Stimulated activated CD4-positive, alpha-beta T cell treated with anti-CD3 and anti-CD28 coated beads, Interleukin-2, amount 100 ng/mL, for 4 hours (primary cell): ENCODE results near the gene XYLT1.

Source experiments
- DNase-seq: peaks from one replicate; pipeline ENCODE4 v3.0.0-alpha.2; 2020; ENCODE audit warnings: low read depth

Gene XYLT1

DNA sequence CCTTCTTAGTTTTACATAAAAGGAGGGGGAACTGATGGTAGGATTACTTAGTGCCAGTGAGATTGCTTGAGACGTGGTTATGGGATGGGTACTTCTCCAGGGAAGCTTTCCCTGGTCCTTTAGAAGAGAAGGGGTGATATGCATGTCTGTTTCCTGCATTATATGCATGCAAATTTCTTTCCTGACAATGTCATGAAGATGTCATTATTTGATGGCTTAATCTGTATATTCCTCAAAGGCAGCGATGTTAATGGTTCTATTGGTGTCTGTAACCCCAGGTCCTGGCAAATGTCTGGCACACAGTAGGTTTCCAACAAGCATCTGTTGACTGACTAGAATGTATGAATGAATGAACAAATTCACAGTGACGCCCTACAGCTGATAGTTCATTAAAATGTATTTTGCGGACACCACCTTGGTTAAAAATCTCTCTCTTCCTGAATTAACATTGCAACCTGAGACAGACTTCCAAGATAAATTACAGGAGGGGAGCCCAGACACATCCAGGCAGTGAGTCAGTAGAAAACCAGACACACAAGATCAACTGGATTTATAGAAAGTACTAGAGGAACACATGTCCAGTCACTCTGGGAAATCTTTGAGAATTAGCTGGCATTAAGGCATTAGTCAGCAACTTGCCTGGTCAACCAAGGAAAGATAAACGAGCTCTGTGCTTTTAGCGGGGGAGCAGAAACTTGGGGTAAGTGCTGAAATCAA, 293.4 kb downstream of the XYLT1 start:
- no peak for DNase-seq

DNA sequence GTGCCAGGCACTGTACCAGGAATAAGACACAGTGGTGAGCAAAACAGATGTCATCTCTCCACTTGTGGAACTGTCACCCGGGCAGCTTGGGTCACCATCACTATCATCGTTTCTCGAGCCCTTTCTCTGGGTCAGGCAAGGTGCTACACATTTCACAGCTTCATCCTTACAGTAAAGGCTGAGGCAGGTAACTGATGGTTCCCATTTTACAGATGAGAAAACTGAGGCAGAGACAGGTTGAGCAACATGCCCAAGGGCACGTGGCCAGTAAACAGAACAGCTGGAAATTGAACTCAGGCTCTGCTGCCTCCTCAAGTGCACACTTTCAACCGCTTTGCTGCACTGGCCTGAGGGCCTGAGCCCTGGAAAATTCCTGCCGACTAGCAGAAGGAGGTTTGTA, 294.6 kb downstream of the XYLT1 start:
- no peak for DNase-seq

DNA sequence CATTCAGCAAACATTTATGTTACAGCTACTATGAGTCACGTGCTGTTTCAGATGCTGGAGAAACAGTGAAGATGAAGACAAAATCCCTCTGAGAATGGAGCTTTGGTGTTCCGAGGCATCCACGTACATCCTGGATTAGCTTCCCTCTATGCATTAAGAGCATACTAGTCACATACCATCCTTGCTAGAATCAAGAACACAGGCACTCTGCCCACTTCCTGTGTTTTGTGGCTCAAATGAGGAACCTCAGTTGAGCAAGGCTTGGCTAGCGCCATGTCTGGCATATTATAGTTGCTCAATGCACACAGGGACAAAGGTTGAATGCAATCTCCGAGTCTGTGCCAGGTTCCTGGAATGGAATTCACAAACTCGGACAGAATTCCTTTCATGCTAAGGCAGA, 297.5 kb downstream of the XYLT1 start:
- no peak for DNase-seq

DNA sequence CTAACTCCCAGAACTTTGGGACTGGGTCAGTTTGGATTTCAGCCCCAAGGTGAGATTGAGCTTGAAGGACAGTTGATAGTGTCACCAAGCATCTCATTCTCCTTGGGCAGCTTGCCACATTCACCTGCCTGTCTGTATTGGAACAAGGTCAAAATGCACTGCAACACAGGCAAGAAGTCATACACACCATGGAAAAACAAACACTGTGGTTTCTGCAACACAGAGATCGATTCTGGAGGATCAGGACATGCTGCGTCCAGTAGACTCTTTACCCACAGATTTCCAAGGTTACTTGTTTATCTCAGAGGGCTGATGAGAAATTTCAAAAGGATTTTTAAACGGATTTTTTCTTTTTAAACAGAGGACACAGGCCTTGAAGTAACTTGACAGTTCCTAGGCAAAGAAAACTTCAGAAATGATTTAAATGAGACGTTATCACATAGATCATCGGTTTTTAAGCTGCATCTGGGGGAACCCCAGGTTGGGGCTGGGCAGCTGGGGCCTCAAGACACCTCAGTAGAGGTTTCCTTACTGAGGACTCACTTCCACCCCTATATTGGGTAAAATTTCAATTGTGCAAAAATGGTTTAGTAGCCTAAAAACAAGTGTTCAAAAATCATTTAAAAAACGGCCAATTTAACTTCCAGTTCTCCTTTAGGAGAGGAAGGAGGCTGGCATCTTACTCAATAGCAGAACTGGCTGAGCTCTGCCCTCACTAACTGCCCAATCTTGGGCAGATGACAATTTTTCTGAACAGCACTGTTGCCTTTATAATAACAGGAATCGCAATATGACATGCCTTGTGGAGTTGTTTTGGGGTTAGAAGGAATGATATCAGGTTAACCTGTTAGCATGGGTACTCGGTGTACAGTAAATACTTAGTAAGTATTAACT, 299.3 kb downstream of the XYLT1 start:
- no peak for DNase-seq

DNA sequence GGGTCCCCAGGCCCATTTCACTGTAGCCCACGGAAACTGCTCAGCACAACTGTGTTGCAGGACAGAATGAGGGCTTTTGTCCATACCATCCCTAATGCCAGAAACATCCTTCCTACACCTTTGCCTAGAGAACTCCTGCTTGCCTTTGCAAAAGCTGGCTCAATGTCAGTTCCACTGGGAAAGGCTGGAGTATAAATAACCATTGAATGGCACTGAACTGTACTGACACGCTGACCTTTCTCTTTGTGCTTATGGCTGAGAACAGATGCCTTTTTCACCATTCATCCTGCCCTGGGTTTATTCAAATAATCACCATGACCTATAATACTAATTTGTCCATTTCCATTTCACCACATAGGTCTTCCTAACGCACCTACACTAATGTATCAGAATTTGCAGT, 300.3 kb downstream of the XYLT1 start:
- no peak for DNase-seq

DNA sequence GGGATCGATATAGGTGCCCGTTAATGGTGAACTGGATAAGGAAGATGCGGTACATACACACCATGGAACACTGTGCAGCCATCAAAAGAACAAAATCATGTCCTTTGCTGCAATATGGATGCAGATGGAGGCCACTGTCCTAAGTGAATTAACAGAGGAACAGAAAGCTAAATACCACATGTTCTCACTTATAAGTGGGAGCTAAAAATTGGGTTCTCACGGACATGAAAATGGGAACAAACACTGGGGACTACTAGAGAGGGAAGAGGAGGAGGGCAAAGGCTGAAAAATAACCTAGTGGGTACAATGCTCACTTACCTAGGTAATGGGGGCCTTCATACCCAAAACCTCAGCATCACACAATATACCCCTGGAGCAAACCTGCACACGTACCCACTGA, 302.6 kb downstream of the XYLT1 start:
- DNase-seq: no peak

DNA sequence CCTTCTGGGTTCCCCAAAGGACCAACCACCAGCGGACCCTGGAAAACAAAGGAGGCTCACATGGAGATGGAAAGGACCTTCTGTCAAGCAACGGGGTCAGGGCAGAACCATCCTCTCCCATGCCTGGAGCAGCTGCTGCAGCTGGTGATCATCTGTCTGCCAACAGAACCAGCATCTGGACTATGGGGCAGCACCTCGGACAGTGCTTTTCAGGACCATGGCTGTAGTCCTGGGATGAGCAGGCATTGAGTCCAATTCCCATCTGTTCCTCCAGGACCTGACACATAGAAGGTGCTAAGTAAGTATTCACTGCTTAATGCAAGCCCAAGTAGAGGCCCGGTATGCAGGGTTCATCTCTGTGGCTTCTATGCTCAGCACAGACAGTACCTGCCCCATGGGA, 304.7 kb downstream of the XYLT1 start:
- no peak for DNase-seq

DNA sequence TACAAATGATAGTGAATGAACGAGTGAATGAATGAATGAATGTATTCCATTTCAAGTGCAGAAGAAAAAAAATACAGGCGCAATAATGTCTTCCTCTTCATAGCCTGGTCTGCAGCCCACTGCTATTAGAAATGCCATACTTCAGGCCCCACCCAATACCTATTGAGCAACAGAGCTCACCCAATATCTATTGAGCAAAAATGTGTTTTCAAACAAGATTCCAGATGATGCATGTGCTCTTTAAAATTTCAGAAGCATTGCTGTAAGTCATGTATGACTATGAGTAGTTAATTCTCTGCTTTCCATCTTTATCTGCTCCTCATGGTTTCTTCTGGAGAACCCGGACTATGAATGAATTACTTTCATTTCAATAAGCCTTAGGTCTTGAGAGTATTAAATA, 308.2 kb downstream of the XYLT1 start:
- no peak for DNase-seq

DNA sequence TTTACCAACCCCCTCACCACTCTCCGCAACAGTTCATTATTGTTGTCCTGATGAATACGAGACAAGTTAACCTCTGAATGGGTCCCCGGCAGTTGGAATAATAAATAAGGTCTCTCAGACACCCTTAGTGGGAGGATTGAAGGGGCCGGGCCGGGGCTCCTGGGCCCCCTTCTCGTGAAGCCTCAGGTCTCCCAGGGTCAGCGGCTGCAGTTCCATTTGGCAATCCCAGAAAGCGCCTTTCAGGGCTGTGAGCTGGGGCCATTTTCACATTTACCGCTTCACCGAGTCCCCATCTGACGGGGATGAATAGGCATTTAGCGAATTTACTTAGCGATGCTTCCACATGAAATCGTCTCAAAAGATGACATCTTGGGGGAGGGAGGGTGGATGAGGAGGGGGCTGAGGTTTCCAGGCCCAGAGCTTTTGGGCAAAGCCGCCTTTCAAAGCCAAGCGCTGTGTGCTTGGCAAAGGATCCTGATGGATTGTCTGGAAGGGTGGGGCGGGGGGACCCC, 309.8 kb downstream of the XYLT1 start:
- DNase-seq: no peak

DNA sequence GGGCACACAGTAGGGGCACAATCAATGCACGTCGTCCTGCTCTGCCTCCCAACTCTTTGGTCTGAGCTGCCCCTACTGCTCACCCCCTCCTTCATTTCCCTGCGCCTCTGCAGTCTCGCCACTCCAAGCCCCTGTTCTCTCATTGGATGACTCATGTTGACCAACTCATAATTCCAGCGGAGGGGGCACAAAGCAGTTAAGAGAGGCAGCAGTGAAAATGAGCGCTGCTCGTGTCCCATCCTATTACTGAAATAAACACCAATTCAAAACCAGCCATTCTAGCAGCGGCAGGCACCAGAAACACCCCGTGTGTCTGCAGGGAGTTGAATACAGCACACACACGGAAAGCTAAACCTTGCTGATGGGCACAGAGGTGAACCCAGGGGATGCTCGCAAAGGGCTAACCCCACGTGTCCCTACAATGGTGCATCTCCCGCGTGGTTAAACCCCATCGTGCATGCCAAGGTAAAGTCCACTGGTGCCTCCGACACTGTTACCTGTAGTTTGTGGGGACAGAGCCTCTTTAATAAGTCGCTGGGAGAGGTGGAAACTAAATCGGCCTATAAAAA, 310.4 kb downstream of the XYLT1 start:
- no peak for DNase-seq

DNA sequence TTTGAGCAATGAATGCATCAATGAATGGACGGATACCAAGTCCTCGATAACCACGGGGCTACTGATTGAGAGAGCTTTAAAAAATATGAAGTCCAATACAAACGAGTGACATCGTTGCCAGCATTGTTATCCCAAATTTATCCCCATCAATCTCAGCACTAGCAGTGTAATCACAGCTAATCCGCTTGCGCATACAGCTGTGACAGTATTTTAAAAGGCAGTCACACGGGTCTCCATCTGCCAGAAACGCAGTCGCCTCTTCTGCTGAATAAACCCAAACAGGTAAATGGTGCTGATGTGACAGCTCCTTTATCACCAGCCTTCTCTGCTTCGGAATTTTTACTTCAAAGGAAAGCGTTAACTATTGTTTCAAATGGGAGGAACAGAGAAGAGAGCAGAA, 311.1 kb downstream of the XYLT1 start:
- DNase-seq: no peak

DNA sequence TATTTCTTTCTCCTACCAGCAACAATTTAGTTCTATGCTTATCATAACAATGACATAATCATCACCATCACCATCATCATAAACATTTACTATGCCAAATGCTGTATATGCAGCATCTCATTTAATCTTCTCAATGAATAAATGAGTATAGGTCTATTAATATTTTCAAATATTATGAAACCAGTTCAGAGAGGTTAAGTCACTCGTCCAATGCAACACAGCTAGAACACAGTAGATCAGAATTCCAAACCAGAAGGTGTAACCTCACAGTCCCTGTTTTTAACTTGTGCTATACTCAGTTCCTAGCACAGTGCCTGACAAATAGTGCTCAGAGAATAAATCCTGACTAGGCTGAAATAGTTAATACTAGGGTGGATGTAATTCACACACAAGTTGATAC, 314.8 kb downstream of the XYLT1 start:
- no peak for DNase-seq

DNA sequence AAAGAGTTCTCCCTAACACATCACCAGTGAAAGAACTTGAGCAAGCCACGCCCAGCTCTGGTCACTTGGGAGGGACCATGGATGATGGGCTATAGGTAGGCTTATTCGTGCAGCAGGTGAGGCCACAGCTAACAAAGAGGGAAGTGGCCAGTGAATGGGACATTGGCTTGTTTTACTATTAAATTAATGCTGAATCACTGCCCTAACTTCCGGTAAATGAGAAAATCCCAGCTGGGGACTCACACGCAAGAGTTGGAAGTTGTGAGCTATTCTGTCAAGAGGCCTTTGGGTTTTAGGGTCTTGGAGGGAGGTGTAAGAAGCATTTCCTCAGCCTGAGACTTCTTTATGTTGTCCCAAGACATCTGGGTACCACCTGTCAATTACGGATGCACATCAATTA, 315.3 kb downstream of the XYLT1 start:
- no peak for DNase-seq

DNA sequence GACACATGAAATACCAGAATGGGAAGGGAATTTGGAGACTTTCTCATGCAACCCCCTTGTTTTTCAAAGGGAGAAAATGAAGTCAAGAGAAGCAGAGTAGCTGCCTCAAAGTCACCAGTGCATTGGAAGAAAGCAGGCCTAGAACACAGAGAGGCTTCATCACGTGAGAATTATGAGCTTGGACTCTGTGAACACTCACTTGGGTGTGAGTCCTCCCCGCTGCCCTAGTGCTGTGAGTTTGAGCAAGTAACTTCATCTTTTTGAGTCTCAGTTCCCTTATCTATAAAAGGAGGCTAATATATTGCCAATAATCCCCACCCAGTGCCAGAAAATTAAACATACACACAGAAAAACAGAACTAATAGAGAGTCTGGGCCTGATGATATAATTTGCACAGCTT, 315.8 kb downstream of the XYLT1 start:
- DNase-seq: no peak

DNA sequence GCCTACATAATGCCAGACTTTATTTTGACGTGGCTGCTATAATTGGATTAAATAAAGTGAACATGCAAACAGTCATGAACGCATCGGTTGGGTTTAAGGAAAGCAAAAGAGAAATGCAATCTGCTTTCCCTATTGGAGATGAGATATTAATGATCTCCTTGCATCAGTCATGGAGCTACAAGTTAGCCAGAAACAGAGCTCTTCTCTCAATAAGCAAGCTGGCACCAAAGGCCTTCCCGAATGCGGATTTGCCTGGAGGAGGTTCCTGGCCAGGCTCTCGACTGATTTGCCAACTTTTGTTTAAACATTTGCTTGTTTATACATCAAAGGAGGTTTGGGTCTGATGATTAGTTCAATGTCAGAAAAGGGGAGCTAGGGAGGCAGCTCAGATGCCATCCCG, 318.4 kb downstream of the XYLT1 start:
- no peak for DNase-seq

DNA sequence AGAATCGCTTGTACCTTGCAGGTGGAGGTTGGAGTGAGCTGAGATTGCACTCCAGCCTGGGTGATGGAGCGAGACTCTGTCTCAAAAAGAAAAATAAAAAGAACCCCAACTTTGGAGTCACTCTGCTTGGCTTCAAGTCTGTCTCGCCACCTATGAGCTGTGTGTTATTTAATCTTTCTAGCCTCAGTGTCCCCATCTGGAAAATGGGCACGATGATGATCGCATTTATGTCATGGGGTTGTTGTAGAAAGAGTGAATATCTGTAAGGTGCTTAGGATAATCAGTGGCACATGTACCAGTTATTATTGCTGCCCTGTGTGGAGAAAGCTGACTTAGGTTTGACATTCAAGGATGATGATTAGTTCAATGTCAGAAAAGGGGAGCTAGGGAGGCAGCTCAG, 319.4 kb downstream of the XYLT1 start:
- DNase-seq: no peak

DNA sequence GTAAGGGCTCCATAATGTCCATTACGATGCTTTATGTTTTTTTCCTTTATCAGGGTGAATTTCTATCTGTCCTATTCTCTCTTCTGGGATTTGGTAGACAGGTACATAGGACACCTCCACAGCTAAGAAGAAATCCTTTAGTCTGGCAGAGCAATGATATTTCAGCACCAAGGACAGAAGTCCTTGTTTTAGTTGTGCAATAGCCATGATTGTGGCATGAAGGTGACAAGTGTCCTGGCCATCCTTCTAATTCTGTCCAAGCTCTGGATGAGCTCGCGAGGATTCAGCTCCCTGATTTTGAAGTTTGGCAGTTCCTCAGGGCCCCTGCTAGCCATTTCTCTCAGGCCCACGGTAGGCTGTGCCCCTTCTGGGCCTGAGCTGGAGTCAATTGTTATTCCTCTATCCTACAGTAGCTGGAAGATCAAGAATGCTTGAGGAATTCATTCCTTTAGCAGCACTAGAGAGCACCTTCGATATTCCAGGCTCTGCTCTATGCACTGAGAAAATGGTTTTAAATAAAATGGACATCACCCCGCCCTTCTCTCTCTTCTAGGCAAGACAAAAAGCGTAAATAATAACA, 320.8 kb downstream of the XYLT1 start:
- DNase-seq: no peak

DNA sequence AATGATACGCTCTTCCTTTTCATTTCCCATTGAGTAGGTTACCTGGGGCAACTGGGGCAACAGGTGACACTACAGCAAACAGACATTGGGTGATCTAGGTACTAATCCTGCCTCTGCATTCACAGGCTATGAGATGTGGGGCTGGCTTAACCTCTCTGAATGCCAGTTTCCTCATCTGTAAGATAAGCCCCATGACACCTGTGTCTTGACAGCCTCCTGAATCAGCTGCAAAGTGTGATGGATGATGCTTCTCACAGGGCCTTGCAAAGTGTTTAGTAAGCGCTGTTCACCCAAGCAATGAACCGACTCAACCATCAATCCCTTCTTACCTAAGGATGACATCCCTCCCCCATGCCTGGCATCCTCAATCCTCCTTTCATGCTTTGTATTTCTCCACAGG, 322.8 kb downstream of the XYLT1 start:
- no peak for DNase-seq

DNA sequence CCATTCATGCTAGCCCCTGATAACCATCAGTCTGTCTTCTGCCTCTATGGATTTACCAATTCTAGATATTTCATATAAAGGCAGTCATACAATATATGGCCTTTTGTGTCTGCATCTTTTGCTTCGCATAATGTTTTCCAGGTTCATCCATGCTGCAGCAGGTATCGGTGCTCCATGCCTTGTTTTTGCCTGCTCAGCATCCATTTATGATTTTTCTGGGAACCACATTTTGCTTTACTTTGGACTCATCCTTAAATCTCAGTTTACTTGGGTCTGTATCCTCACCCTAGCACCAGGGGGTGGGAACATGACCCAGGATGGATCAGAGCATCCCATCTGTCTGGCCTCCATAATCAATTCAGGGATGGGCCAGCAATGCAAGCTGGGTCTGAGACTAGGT, 325.7 kb downstream of the XYLT1 start:
- DNase-seq: no peak

DNA sequence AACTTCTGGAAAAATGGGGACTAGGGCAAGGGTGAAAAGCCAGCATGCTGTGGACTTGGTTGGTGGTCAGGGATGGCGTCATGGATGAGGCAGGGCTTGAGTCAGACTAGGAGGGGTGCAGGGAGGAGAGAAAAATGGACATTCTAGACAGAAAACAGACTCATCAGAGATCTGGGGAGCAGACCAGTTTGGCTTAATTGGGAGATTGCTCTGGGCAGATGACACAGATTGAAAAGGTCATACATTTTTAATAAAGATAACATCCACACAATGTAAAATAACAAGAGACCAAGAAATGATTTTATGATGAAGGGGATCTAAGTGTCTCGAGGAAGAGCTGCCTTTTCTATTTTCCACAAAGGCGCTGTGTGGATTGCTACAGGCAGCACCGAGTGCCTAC, 326.3 kb downstream of the XYLT1 start:
- DNase-seq: no peak

DNA sequence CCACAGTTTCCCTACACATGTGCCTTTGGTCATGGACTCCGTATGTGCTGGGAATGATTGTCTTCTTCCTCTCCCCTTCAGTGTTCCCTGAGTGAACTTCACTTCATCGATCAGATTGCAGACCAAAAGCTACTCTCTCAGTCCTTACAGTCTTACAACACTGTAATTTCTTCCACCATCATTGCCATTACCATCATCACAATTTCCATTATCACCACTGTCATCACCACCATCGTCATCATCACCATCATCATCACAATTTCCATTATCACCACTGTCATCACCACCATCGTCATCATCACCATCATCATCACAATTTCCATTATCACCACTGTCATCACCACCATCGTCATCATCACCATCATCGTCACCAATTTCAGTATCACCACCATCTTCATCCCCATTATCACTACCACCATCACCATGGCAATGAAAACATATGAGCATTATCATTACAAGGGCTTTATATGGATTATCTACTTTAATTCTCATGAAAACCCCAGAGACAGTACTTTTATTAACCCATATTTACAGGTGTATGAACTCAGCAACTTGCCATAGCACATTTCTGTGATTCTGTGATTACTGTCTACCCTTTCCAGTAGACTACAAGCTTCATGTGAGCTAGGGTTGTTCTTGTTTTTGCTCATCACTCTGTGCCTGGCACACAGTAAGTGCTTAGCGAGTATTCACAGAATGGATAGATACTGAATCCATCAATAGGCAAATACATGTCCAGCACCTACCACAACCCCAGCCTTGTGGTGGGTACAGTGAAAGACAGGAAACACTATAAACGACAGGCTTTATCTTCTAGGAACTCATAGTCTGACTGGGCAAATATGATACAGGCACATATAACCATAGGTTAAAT, 327.0 kb downstream of the XYLT1 start:
- DNase-seq: no peak

DNA sequence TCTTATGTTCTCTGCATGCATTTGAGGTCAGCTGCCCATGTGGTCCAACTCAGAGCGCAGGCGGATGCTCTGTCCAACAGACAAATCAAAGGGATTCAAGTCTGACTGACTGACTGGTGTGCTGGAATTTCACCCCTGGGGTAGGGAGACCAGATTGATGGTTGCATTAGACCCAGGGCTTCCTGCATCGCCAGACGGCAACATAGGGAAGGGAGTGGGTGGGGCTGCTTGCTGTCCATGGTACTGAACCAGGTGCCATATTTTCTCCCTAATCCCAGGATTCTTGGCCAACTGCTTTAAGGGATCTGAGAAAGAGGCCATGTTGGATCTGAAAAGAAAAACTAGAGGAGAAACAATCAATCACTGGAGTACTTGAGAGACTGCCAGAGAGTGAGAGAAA, 332.0 kb downstream of the XYLT1 start:
- DNase-seq: no peak
